A549 (cell line): ENCODE measurements around the gene TPD52L1. TPM values are rescaled to one million over a fixed set of nuclear protein-coding genes. Genes with fewer than 3 reads are reported as not detected.

ENCODE experiments used
- ATAC-seq, 2 experiments: fragments of 200-7000 bp in 1 of 2; fragments of >200 bp in 1 of 2; cut with Nextera tagmentation in 1 of 2; cut with Tn5 transposase in 1 of 2; 3 replicates each; pipeline versions ENCODE4 v1.8.0 to v1.9.1; 2018 to 2020; ENCODE audit warnings: mild to moderate bottlenecking in 1 of 2, moderate library complexity in 1 of 2
- CTCF ChIA-PET: fragments of 300-600 bp; sonication (Branson Sonifier 250); formaldehyde crosslinking; extraction: SDS; loops from one replicate; lab custom pipeline; 2021; ENCODE audit warnings: antibody characterized with exemption, inconsistent platforms; lab: Yijun Ruan, JAX
- POLR2A ChIA-PET: fragments of 350-600 bp; formaldehyde crosslinking; extraction: SDS; loops from one replicate; lab custom pipeline; 2021; ENCODE audit warnings: antibody characterized with exemption, inconsistent platforms; lab: Yijun Ruan, JAX
- DNase-seq, 2 experiments: peaks; one replicate each; pipeline versions ENCODE4 v3.0.0 to v3.0.0-alpha.2; 2011 to 2016; ENCODE audit warnings: low read depth in 1 of 2, low spot score in 1 of 2
- FAIRE-seq: peaks from 2 replicates; lab custom pipeline; 2011; peaks lifted over from hg19 to GRCh38; lab: Jason Lieb, UNC
- H3K27ac ChIP-seq, 2 experiments: fragments of >200 bp; sonication (Bioruptor Twin); formaldehyde crosslinking; 3 replicates each; pipeline ENCODE4 v1.5.1; 2016 to 2017
- H3K4me1 ChIP-seq: fragments of >200 bp; sonication (Bioruptor Twin); formaldehyde crosslinking; 3 replicates; pipeline ENCODE4 v1.6.1; 2016
- H3K4me2 ChIP-seq: fragments of >200 bp; sonication (Bioruptor Twin); formaldehyde crosslinking; 3 replicates; pipeline ENCODE4 v1.6.1; 2016
- H3K4me3 ChIP-seq: fragments of >200 bp; sonication (Bioruptor Twin); formaldehyde crosslinking; 3 replicates; pipeline ENCODE4 v1.5.1; 2016
- H3K9me3 ChIP-seq: fragments of >200 bp; sonication (Bioruptor Twin); formaldehyde crosslinking; 3 replicates; pipeline ENCODE4 v1.6.1; 2016
- BHLHE40 ChIP-seq: IDR thresholded peaks from 2 replicates; pipeline ENCODE4 v1.6.1; 2012; ENCODE audit warnings: low read depth, low read length, inconsistent platforms
- CBX8 ChIP-seq: fragments of 200-600 bp; sonication (generic); IDR thresholded peaks from 2 replicates; pipeline ENCODE4 v1.6.1; 2016
- CHD2 ChIP-seq: fragments of 150-350 bp; IDR thresholded peaks from 2 replicates; pipeline ENCODE4 v1.6.1; 2014; ENCODE audit warnings: low read length; ENCODE audit not compliant: partially characterized antibody
- CHD4 ChIP-seq: fragments of 200-600 bp; sonication (generic); IDR thresholded peaks from 2 replicates; pipeline ENCODE4 v1.6.1; 2016; ENCODE audit warnings: antibody characterized with exemption, mild to moderate bottlenecking, borderline replicate concordance
- EHF ChIP-seq: fragments of 250-450 bp; sonication (Bioruptor Pico); IDR thresholded peaks from 2 replicates; pipeline ENCODE4 v1.5.0; 2020; ENCODE audit warnings: mild to moderate bottlenecking
- EHMT2 ChIP-seq: fragments of 200-600 bp; sonication (generic); IDR thresholded peaks from 2 replicates; pipeline ENCODE4 v1.6.1; 2016; ENCODE audit warnings: antibody characterized with exemption, low read depth, mild to moderate bottlenecking, moderate library complexity
- EP300 ChIP-seq, 2 experiments: fragments of >200 bp; sonication (Bioruptor Twin); formaldehyde crosslinking; IDR thresholded peaks; 2 replicates in 1 of 2; 3 replicates in 1 of 2; pipeline ENCODE4 v1.6.1; 2016 to 2017
- ESRRA ChIP-seq: fragments of 150-350 bp; IDR thresholded peaks from 2 replicates; pipeline ENCODE4 v1.6.1; 2014; ENCODE audit warnings: mild to moderate bottlenecking, low read length, borderline replicate concordance
- FOSB ChIP-seq: fragments of 250-450 bp; sonication (Bioruptor Pico); IDR thresholded peaks from 2 replicates; pipeline ENCODE4 v1.5.0; 2020; ENCODE audit warnings: mild to moderate bottlenecking, moderate library complexity
- FOSL2 ChIP-seq, 2 experiments: fragments of 450-650 bp in 1 of 2; fragments of >200 bp in 1 of 2; sonication (Bioruptor Twin) in 1 of 2; formaldehyde crosslinking; IDR thresholded peaks; 2 replicates each; pipeline versions ENCODE4 v1.5.0 to v1.6.1; 2016 to 2020; ENCODE audit warnings: mild to moderate bottlenecking in 1 of 2, moderate library complexity in 1 of 2
- FOXS1 ChIP-seq: fragments of 250-450 bp; sonication (Bioruptor Pico); IDR thresholded peaks from 2 replicates; pipeline ENCODE4 v1.5.0; 2020; ENCODE audit warnings: mild to moderate bottlenecking, moderate library complexity
- GATA3 ChIP-seq: IDR thresholded peaks from 2 replicates; pipeline ENCODE4 v1.6.1; 2012; ENCODE audit warnings: borderline replicate concordance
- HDAC2 ChIP-seq: fragments of 200-600 bp; sonication (generic); IDR thresholded peaks from 2 replicates; pipeline ENCODE4 v1.6.1; 2016
- KDM5A ChIP-seq: fragments of 200-600 bp; sonication (generic); IDR thresholded peaks from 2 replicates; pipeline ENCODE4 v1.6.1; 2016; ENCODE audit warnings: antibody characterized with exemption, mild to moderate bottlenecking
- MYC ChIP-seq: IDR thresholded peaks from 2 replicates; pipeline ENCODE4 v1.6.1; 2012; ENCODE audit warnings: mild to moderate bottlenecking, inconsistent platforms, low read length, improper control_type of control experiment, borderline replicate concordance
- PHF8 ChIP-seq: fragments of 200-600 bp; sonication (generic); IDR thresholded peaks from 2 replicates; pipeline ENCODE4 v1.6.1; 2016; ENCODE audit warnings: low read depth, mild to moderate bottlenecking, antibody characterized with exemption, moderate library complexity, borderline replicate concordance
- POLR2A ChIP-seq: IDR thresholded peaks from 2 replicates; pipeline ENCODE4 v1.6.1; 2012; ENCODE audit warnings: mild to moderate bottlenecking, low read length
- RAD21 ChIP-seq, 2 experiments: fragments of >200 bp in 1 of 2; sonication (Bioruptor Twin) in 1 of 2; formaldehyde crosslinking in 1 of 2; IDR thresholded peaks in 1 of 2; conservative IDR thresholded peaks in 1 of 2; 2 replicates in 1 of 2; 3 replicates in 1 of 2; pipeline ENCODE4 v1.6.1; 2012 to 2018; ENCODE audit warnings: inconsistent platforms in 1 of 2
- RARB ChIP-seq: fragments of 250-450 bp; sonication (Bioruptor Pico); IDR thresholded peaks from 2 replicates; pipeline ENCODE4 v1.8.0; 2021; ENCODE audit warnings: mild to moderate bottlenecking, moderate library complexity
- RFX5 ChIP-seq: fragments of 450-650 bp; IDR thresholded peaks from 2 replicates; pipeline ENCODE4 v1.7.1; 2014; ENCODE audit warnings: antibody characterized with exemption, mild to moderate bottlenecking, moderate library complexity
- SREBF2 ChIP-seq: fragments of 450-650 bp; IDR thresholded peaks from 2 replicates; pipeline ENCODE4 v1.6.1; 2014; ENCODE audit warnings: mild to moderate bottlenecking, moderate library complexity
- TP53 ChIP-seq: fragments of 250-450 bp; sonication (Bioruptor Pico); IDR thresholded peaks from 2 replicates; pipeline ENCODE4 v1.5.0; 2021; ENCODE audit warnings: mild to moderate bottlenecking, moderate library complexity
- ZFP36 ChIP-seq: fragments of 450-650 bp; IDR thresholded peaks from 2 replicates; pipeline ENCODE4 v1.6.1; 2014; ENCODE audit warnings: borderline replicate concordance; ENCODE audit not compliant: partially characterized antibody
- ZNF302 ChIP-seq: fragments of 250-450 bp; sonication (Bioruptor Pico); IDR thresholded peaks from 2 replicates; pipeline ENCODE4 v1.9.0; 2021; ENCODE audit warnings: inconsistent platforms, mild to moderate bottlenecking, moderate library complexity
- ZSCAN20 ChIP-seq: fragments of 250-450 bp; sonication (Bioruptor Pico); IDR thresholded peaks from 2 replicates; pipeline ENCODE4 v1.8.0; 2022; ENCODE audit warnings: mild to moderate bottlenecking, moderate library complexity
- WGBS: methylation state at CpG from one replicate; pipeline ENCODE4 v1.1.6; 2017; ENCODE audit errors: missing lambda C conversion rate; 5-methylcytosine and 5-hydroxymethylcytosine counted together
- polyA minus RNA-seq: library from RNA; depleted of rRNA, polyadenylated mRNA; stranded (reverse); fragments of >200 nt; gene quantifications from 2 replicates; pipeline ENCODE4 v1.2.3, GENCODE V29; 2011; rRNA and poly(A)+ RNA removed
- polyA plus RNA-seq, 4 experiments: library from polyadenylated mRNA; depleted of rRNA in 3 of 4; stranded (reverse); fragments of >200 nt; fragmentation: RNase III in 1 of 4; extraction: RNeasy Plus Mini Kit Qiagen cat#74134 plus additional on column Dnase treatment in 1 of 4; gene quantifications; 2 replicates in 3 of 4; 3 replicates in 1 of 4; pipeline ENCODE4 v1.2.3, GENCODE V29; 2011 to 2017
- TF ChIP-seq, protein P1 (sequence below): fragments of 250-450 bp; sonication (Bioruptor Pico); IDR thresholded peaks from 2 replicates; pipeline ENCODE4 v1.5.0; 2020; ENCODE audit warnings: low read depth, mild to moderate bottlenecking, moderate library complexity
- TF ChIP-seq, protein P2 (sequence below): fragments of 150-350 bp; IDR thresholded peaks from 2 replicates; pipeline ENCODE4 v1.6.1; 2014; ENCODE audit warnings: low read depth, mild to moderate bottlenecking, low read length
- TF ChIP-seq, protein P3 (sequence below): fragments of >200 bp; sonication (Bioruptor Twin); formaldehyde crosslinking; IDR thresholded peaks from 3 replicates; pipeline ENCODE4 v1.5.1; 2016
- TF ChIP-seq, protein P4 (sequence below): IDR thresholded peaks from 2 replicates; pipeline ENCODE4 v1.6.1; 2012
- TF ChIP-seq, protein P5 (sequence below): fragments of 200-600 bp; sonication (generic); IDR thresholded peaks from 2 replicates; pipeline ENCODE4 v1.6.1; 2016; ENCODE audit warnings: antibody characterized with exemption, mild to moderate bottlenecking, moderate library complexity
- TF ChIP-seq, protein P6 (sequence below): fragments of >200 bp; sonication (Bioruptor Twin); formaldehyde crosslinking; IDR thresholded peaks from 2 replicates; pipeline ENCODE4 v1.6.1; 2016

The TPD52L1 gene, protein sequence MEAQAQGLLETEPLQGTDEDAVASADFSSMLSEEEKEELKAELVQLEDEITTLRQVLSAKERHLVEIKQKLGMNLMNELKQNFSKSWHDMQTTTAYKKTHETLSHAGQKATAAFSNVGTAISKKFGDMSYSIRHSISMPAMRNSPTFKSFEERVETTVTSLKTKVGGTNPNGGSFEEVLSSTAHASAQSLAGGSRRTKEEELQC
- polyA plus RNA-seq (2011; rRNA removed) (119 and 144 TPM in 2 replicates), polyA plus RNA-seq (2017; fragmentation: RNase III; extraction: RNeasy Plus Mini Kit Qiagen cat#74134 plus additional on column Dnase treatment) (80.0 to 115 TPM (median 90.1 TPM) in 3 replicates), polyA minus RNA-seq (28.6 and 30.4 TPM in 2 replicates)
- 104 and 114 TPM in 2 replicates for polyA plus RNA-seq (2012; cell fraction: cytosol; rRNA removed)
- 39.4 and 46.1 TPM in 2 replicates for polyA plus RNA-seq (2012; cell fraction: nucleus; rRNA removed)

DNA sequence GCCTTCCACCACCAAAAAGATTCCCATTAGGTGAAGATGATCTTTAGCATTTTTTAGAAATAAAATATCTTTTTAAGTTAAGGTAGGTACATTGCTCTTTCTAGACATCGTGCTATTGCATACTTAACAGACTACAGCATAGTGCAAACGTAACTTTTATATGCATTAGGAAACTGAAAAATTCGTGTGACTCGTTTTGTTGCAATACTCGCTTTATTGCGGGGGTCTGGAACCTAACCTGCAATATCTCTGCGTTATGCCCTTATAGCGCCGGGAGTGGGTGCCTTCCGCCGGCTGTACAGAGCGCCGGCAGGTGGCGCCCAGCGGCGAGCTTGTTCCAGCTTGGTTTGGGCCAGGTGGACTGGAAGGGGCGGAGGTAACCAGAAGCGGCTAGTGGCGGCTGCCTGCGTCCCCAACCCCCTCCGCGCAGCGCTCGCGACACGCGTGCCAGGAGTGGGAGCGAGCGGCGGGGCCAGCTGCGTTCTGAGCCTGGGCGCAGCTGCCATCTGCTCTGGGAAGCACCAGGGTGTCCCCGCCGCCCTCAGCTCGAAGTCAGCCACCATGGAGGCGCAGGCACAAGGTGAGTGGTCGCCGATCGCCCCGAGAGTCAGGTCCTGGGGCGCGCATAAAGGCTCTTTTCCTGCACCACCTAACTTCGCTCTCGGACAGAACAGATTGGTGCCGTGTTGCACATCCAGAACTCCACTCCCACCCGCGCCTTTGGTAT is at the start of gene TPD52L1:
Gene TPD52L1, plus strand, starts transcription at position 383 of the 727 bp plus-strand sequence. Its CDS starts 179 bp downstream, at position 562.
- peak; percentile 95 to 97 for ATAC-seq
- WGBS = under 1% methylated on average over 25 of the region's 47 CpGs
- Histone ChIP-seq H3K4me3 (peak within 1 kb of the TSS; percentile 82), H3K4me2 (peak within 1 kb of the TSS; percentile 77), H3K4me1 (peaks cover 17% of the 10 kb centered on the region; the same call in 1 of the 3 replicates), H3K27ac (peak within 1 kb of the TSS; percentile 85 to 91), H3K9me3 (no peaks in the 10 kb centered on the region)
- CTCF ChIA-PET = interaction anchor here (0.8 to 3.2 kb wide), 21 partner anchors 8 to 275 kb away, joined by 3 to 19 read pairs (median 4); partner anchors contain the start of gene HDDC2
- POLR2A ChIA-PET = interaction anchor here (0.8 to 1.5 kb wide), 2 partner anchors 49 to 148 kb away, joined by 3 to 10 read pairs; partner anchors contain the start of gene HDDC2
- no peak for FAIRE-seq
- DNase-seq = peak; percentile 72 to 77
- no peak for TF ChIP-seq ZFP36
- no peak for TF ChIP-seq FOXS1 (CRISPR knock-in tag)
- TF ChIP-seq ESRRA = no peak
- TF ChIP-seq, protein P1, sequence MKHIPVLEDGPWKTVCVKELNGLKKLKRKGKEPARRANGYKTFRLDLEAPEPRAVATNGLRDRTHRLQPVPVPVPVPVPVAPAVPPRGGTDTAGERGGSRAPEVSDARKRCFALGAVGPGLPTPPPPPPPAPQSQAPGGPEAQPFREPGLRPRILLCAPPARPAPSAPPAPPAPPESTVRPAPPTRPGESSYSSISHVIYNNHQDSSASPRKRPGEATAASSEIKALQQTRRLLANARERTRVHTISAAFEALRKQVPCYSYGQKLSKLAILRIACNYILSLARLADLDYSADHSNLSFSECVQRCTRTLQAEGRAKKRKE (CRISPR knock-in tag) = no peak
- TF ChIP-seq FOSL2 (IDR thresholded peaks at IDR 0.05) = no peak
- TF ChIP-seq FOSL2 (CRISPR knock-in tag; IDR thresholded peaks at IDR 0.05) = no peak
- TF ChIP-seq, protein P2, sequence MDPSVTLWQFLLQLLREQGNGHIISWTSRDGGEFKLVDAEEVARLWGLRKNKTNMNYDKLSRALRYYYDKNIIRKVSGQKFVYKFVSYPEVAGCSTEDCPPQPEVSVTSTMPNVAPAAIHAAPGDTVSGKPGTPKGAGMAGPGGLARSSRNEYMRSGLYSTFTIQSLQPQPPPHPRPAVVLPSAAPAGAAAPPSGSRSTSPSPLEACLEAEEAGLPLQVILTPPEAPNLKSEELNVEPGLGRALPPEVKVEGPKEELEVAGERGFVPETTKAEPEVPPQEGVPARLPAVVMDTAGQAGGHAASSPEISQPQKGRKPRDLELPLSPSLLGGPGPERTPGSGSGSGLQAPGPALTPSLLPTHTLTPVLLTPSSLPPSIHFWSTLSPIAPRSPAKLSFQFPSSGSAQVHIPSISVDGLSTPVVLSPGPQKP = no peak
- no peak for TF ChIP-seq MYC
- no peak for TF ChIP-seq RARB (CRISPR knock-in tag)
- TF ChIP-seq ZSCAN20 = no peak
- peak; percentile 63 to 78 for TF ChIP-seq RAD21 (conservative IDR thresholded peaks at IDR 0.05 in 1 of 2, IDR thresholded peaks at IDR 0.05 in 1 of 2)
- no peak for TF ChIP-seq FOSB
- TF ChIP-seq POLR2A = peak; percentile 19; the same call in 1 of the 2 replicates
- TF ChIP-seq ZNF302 (CRISPR knock-in tag) = no peak
- TF ChIP-seq, protein P3, sequence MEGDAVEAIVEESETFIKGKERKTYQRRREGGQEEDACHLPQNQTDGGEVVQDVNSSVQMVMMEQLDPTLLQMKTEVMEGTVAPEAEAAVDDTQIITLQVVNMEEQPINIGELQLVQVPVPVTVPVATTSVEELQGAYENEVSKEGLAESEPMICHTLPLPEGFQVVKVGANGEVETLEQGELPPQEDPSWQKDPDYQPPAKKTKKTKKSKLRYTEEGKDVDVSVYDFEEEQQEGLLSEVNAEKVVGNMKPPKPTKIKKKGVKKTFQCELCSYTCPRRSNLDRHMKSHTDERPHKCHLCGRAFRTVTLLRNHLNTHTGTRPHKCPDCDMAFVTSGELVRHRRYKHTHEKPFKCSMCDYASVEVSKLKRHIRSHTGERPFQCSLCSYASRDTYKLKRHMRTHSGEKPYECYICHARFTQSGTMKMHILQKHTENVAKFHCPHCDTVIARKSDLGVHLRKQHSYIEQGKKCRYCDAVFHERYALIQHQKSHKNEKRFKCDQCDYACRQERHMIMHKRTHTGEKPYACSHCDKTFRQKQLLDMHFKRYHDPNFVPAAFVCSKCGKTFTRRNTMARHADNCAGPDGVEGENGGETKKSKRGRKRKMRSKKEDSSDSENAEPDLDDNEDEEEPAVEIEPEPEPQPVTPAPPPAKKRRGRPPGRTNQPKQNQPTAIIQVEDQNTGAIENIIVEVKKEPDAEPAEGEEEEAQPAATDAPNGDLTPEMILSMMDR = peak; percentile 75
- TF ChIP-seq, protein P4, sequence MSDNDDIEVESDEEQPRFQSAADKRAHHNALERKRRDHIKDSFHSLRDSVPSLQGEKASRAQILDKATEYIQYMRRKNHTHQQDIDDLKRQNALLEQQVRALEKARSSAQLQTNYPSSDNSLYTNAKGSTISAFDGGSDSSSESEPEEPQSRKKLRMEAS = peak; percentile 57; the same call in 1 of the 2 replicates
- no peak for TF ChIP-seq RFX5
- no peak for TF ChIP-seq TP53 (CRISPR knock-in tag)
- no peak for TF ChIP-seq EHMT2
- TF ChIP-seq CHD4 = no peak
- TF ChIP-seq, protein P5, sequence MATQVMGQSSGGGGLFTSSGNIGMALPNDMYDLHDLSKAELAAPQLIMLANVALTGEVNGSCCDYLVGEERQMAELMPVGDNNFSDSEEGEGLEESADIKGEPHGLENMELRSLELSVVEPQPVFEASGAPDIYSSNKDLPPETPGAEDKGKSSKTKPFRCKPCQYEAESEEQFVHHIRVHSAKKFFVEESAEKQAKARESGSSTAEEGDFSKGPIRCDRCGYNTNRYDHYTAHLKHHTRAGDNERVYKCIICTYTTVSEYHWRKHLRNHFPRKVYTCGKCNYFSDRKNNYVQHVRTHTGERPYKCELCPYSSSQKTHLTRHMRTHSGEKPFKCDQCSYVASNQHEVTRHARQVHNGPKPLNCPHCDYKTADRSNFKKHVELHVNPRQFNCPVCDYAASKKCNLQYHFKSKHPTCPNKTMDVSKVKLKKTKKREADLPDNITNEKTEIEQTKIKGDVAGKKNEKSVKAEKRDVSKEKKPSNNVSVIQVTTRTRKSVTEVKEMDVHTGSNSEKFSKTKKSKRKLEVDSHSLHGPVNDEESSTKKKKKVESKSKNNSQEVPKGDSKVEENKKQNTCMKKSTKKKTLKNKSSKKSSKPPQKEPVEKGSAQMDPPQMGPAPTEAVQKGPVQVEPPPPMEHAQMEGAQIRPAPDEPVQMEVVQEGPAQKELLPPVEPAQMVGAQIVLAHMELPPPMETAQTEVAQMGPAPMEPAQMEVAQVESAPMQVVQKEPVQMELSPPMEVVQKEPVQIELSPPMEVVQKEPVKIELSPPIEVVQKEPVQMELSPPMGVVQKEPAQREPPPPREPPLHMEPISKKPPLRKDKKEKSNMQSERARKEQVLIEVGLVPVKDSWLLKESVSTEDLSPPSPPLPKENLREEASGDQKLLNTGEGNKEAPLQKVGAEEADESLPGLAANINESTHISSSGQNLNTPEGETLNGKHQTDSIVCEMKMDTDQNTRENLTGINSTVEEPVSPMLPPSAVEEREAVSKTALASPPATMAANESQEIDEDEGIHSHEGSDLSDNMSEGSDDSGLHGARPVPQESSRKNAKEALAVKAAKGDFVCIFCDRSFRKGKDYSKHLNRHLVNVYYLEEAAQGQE = no peak
- no peak for TF ChIP-seq GATA3
- no peak for TF ChIP-seq EHF (CRISPR knock-in tag)
- TF ChIP-seq EP300 (IDR thresholded peaks at IDR 0.05) = no peak
- TF ChIP-seq SREBF2 = no peak
- TF ChIP-seq KDM5A = no peak
- TF ChIP-seq CHD2 = no peak
- TF ChIP-seq CBX8 = no peak
- no peak for TF ChIP-seq PHF8
- TF ChIP-seq, protein P6, sequence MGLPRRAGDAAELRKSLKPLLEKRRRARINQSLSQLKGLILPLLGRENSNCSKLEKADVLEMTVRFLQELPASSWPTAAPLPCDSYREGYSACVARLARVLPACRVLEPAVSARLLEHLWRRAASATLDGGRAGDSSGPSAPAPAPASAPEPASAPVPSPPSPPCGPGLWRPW = no peak
- TF ChIP-seq BHLHE40 = no peak
- TF ChIP-seq HDAC2 = no peak
